Cardiac muscle cell (in vitro differentiated cells and primary cell): ENCODE data around the gene HS6ST1. TPM values are rescaled to one million over a fixed set of nuclear protein-coding genes. Genes with fewer than 3 reads are reported as not detected.

ENCODE experiments used
- DNase-seq, 2 donors: peaks; one replicate each; pipeline versions ENCODE4 v3.0.0 to v3.0.0-alpha.2; 2010 to 2017; ENCODE audit warnings: low read depth in 1 of 2, low spot score in 1 of 2
- H3K27ac ChIP-seq: fragments of 200-600 bp; sonication (generic); 2 replicates; pipeline ENCODE4 v1.5.1; 2016
- H3K27me3 ChIP-seq: fragments of 200-600 bp; sonication (generic); 2 replicates; pipeline ENCODE4 v1.6.0; 2016; ENCODE audit warnings: control low read depth
- H3K36me3 ChIP-seq: fragments of 200-600 bp; sonication (generic); 2 replicates; pipeline ENCODE4 v1.5.1; 2016; ENCODE audit warnings: control low read depth
- H3K4me1 ChIP-seq: fragments of 200-600 bp; sonication (generic); 2 replicates; pipeline ENCODE4 v1.8.1; 2017; ENCODE audit warnings: low read depth, mild to moderate bottlenecking, mixed run types
- H3K4me3 ChIP-seq: fragments of 200-600 bp; sonication (generic); 2 replicates; pipeline ENCODE4 v1.5.1; 2016; ENCODE audit warnings: mild to moderate bottlenecking
- H3K9me3 ChIP-seq: fragments of 200-600 bp; sonication (generic); 2 replicates; pipeline ENCODE4 v1.5.1; 2017; ENCODE audit warnings: low read depth, mild to moderate bottlenecking, control low read depth
- polyA plus RNA-seq: library from polyadenylated mRNA; unstranded; fragments of >200 nt; fragmentation: Nextera tagmentation; extraction: Ambion mirVana; gene quantifications from 2 replicates; pipeline ENCODE4 v1.2.1, GENCODE V29; 2016
- total RNA-seq: library from RNA; depleted of rRNA; stranded (reverse); fragments of >200 nt; gene quantifications from 2 replicates; pipeline ENCODE4 v1.2.3, GENCODE V29; 2016
- TF ChIP-seq, protein P1 (sequence below): IDR thresholded peaks from 2 replicates; pipeline ENCODE4 v1.5.1; 2012; ENCODE audit warnings: low read depth, mild to moderate bottlenecking, low read length

Gene HS6ST1
- total and polyA plus RNA-seq, 2 experiments from 2014 or later: 22.9 to 24.5 TPM

DNA sequence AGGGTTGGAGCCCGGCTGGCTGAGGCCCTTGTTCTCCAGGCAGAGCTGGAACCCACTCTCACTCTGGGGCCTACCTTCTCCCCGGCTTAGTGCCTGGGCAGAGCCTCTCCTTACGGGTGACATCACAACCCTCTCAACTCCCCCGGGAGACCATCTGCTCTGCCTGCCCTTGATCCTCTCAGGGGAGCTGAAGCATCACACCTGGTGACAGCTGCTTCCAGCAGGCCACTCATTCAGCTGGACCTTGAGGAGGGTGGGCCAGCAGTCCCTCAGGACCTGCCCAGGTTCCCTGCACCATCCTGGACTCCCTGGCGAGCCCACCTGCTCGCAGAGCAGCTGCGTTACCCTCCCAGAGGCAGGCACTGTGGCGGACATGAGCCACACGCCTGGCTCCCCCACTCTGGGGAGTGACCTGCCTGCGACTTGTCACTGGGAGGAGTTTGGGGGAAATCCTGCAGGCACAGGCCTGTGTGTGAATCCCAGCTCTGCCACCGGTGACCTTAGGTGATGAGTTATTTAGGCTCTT is 13.1 kb downstream of the HS6ST1 start:
- peak in 1 of 2 donors; percentile 12 for DNase-seq
- H3K36me3 ChIP-seq: no peaks in the 10 kb centered on the region
- TF ChIP-seq, protein P1, sequence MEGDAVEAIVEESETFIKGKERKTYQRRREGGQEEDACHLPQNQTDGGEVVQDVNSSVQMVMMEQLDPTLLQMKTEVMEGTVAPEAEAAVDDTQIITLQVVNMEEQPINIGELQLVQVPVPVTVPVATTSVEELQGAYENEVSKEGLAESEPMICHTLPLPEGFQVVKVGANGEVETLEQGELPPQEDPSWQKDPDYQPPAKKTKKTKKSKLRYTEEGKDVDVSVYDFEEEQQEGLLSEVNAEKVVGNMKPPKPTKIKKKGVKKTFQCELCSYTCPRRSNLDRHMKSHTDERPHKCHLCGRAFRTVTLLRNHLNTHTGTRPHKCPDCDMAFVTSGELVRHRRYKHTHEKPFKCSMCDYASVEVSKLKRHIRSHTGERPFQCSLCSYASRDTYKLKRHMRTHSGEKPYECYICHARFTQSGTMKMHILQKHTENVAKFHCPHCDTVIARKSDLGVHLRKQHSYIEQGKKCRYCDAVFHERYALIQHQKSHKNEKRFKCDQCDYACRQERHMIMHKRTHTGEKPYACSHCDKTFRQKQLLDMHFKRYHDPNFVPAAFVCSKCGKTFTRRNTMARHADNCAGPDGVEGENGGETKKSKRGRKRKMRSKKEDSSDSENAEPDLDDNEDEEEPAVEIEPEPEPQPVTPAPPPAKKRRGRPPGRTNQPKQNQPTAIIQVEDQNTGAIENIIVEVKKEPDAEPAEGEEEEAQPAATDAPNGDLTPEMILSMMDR: no peak
- peak overlapping the region; percentile 65 for H3K27ac ChIP-seq
- H3K9me3 ChIP-seq: no peaks in the 10 kb centered on the region
- no peak overlapping the region for H3K4me3 ChIP-seq
- peaks cover 23% of the 10 kb centered on the region for H3K4me1 ChIP-seq
- H3K27me3 ChIP-seq: no peaks in the 10 kb centered on the region

DNA sequence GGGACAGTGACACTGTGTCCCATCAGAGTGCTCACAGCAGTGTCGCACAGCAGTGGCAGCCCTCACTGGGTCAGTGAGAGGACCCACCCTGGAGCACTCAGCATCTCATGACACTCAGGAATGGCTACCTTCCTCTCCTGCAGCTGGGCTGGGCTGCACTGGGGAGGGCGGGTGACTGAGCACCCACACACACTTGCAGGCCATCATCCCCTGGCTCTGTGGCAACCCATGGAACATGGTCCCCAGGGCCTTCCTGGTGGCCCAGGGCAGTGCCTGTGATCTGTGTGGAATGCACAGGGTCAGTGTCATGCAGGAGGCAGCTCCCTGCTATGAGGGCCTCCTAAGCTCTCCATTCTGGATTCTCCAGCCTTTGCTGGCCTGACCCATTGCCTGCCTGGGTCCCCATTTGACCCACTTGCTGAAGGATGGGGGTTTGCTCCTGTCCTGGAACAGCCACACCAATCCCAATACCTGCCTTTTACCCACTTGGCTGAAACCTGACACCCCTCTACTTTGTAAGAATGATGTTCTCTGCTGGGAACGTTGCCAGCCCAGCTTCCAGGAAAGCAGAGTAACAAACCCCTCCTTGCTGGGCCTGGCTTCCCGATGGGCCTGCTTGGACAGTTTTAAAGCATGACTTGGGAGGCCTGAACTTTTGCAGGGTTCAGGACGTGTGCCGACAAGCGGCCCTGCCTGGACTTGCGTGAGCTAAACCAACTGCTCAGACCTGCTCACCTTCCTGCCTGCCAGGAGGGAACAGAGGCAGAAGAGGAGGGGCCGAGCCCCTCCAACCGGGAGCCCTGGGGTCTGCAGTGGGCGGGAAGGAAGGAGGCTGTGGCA is 13.7 kb downstream of the HS6ST1 start:
- no peaks in the 10 kb centered on the region for H3K9me3 ChIP-seq
- H3K27ac ChIP-seq: peak overlapping the region; percentile 65
- peak; percentile 85 to 97 for DNase-seq
- H3K27me3 ChIP-seq: no peaks in the 10 kb centered on the region
- no peak overlapping the region for H3K4me3 ChIP-seq
- no peaks in the 10 kb centered on the region for H3K36me3 ChIP-seq
- peaks cover 23% of the 10 kb centered on the region for H3K4me1 ChIP-seq
- TF ChIP-seq, protein P1: peak; percentile 6

DNA sequence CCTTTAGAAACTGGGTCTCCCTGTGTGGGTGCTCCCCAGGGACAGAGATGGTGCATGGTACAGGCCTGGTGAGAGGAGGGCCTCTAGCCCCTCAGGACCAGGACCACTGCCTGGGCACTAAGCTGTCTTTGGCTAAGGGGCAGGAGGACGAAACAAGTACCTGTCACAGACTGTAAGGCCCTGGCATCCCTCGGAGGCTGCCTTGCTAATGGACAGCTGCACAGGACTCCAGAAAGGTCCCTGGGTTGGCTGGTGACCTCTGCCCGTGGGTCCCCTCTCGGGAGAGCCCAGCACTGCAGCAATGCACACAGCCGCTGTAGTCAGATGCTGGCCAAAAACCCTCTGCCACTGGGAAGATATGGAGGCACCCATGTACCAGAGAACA is 14.3 kb downstream of the HS6ST1 start:
- Histone ChIP-seq H3K4me1 (peaks cover 19% of the 10 kb centered on the region), H3K27ac (no peak overlapping the region)
- TF ChIP-seq, protein P1: no peak

DNA sequence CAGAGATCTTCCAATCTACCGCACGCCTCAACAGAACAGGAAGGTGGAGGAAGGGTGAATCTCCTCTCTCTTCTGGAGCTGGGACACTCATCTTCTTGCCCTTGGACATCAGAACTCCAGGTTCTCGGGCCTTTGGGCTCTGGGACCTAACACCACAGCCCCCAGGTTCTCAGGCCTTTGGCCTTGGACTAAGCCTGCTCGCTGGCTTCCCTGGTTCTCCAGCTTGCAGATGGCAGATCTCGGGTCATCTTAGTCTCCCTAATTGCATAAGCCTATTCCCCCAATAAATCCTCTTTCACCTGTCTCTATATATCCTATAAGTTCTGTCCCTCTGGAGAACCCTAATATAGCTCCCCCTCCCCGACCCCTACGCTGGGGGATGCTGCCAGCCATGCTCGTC is 14.8 kb downstream of the HS6ST1 start:
- no peaks in the 10 kb centered on the region for H3K27me3 ChIP-seq
- H3K36me3 ChIP-seq: no peaks in the 10 kb centered on the region
- no peak overlapping the region for H3K27ac ChIP-seq
- H3K9me3 ChIP-seq: no peaks in the 10 kb centered on the region
- peaks cover 15% of the 10 kb centered on the region for H3K4me1 ChIP-seq
- DNase-seq: no peak
- no peak overlapping the region for H3K4me3 ChIP-seq
- TF ChIP-seq, protein P1: no peak

More for the DNA sequence above, 14.3 kb downstream of the HS6ST1 start:
- Histone ChIP-seq H3K36me3 (no peaks in the 10 kb centered on the region), H3K9me3 (no peaks in the 10 kb centered on the region), H3K4me3 (no peak overlapping the region), H3K27me3 (no peaks in the 10 kb centered on the region)
- DNase-seq: no peak

DNA sequence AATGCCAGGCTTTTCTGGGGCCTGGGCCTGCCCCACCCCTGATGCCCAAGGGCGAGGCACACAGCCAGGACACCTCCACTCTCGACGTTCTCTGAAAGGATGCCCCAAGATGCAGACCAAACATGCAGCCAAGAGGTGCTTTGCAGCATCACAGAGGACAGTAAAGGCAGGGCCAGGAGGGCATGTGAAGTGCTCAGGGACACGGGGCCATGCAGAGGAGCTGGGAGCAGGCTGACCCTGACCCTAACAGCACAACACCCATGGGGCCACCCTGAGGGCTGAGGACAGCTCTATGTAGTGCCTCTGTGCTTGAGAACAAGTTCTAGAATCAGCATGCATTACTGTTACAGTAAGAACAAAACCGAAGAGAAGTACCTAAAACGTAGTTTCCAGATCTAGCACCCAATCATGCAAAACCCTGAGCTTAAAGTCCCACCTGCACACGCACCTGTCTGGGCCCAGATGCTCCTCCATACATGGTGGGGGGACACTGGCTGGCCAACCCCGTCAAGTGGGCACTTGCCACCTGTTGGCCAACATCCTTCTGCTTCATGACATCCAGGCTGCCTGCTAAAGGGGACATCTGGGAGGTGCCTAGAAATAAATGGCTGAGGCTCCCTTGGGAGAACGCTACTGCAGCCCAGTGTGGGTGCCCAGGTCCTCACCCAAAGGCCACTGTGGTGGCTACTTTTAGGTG is 15.4 kb downstream of the HS6ST1 start:
- TF ChIP-seq, protein P1: no peak
- Histone ChIP-seq H3K9me3 (no peaks in the 10 kb centered on the region), H3K4me3 (no peak overlapping the region), H3K4me1 (peaks cover 14% of the 10 kb centered on the region), H3K36me3 (no peaks in the 10 kb centered on the region), H3K27ac (no peak overlapping the region), H3K27me3 (no peaks in the 10 kb centered on the region)
- DNase-seq: no peak
